Breast epithelium (tissue), 3 donors: Measurements from ENCODE around the gene CEACAM19.

Experiments
- POLR2A ChIP-seq: fragments of 450-650 bp; IDR thresholded peaks from one replicate; pipeline ENCODE4 v1.6.1; 2016; ENCODE audit warnings: antibody characterized with exemption, mild to moderate bottlenecking, moderate library complexity
- TF ChIP-seq, protein P1 (sequence below), 3 donors: fragments of 450-650 bp; IDR thresholded peaks; one replicate each; pipeline ENCODE4 v1.5.1; 2016 to 2017; ENCODE audit warnings: antibody characterized with exemption in 3 of 3, mild to moderate bottlenecking in 3 of 3, moderate library complexity in 3 of 3

DNA sequence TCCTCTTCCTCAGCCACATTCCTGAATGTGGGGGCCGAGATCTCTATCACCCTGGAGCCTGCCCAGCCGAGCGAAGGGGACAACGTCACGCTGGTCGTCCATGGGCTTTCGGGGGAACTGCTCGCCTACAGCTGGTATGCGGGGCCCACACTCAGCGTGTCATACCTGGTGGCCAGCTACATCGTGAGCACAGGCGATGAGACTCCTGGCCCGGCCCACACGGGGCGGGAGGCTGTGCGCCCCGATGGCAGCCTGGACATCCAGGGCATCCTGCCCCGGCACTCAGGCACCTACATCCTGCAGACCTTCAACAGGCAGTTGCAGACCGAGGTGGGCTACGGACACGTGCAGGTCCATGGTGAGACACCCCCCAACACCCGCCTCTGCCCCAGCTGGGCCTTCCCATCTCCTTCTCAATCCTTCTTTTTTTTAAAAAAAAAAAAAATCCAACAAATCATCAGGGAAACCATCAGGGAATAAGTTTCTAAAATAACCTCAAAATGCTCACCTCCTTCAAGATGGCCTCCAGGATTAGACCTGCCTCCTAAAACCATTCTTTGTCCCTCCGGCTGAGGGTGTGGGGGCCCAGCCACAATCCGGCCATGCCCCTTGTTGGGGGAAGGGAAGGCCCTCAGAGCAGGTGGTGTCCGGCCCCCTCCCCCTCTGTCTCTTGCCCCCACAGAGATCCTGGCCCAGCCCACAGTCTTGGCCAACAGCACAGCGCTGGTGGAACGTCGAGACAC lies 32.2 kb downstream of the CEACAM19 start:
- TF ChIP-seq, protein P1, sequence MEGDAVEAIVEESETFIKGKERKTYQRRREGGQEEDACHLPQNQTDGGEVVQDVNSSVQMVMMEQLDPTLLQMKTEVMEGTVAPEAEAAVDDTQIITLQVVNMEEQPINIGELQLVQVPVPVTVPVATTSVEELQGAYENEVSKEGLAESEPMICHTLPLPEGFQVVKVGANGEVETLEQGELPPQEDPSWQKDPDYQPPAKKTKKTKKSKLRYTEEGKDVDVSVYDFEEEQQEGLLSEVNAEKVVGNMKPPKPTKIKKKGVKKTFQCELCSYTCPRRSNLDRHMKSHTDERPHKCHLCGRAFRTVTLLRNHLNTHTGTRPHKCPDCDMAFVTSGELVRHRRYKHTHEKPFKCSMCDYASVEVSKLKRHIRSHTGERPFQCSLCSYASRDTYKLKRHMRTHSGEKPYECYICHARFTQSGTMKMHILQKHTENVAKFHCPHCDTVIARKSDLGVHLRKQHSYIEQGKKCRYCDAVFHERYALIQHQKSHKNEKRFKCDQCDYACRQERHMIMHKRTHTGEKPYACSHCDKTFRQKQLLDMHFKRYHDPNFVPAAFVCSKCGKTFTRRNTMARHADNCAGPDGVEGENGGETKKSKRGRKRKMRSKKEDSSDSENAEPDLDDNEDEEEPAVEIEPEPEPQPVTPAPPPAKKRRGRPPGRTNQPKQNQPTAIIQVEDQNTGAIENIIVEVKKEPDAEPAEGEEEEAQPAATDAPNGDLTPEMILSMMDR (IDR thresholded peaks at IDR 0.05): no peak
- TF ChIP-seq POLR2A: no peak
